ENCODE measurements around the gene USP9X.

The USP9X gene

GRCh38 chrX:41087201-41087600 lies 2.0 kb downstream of the USP9X start:
- Histone ChIP-seq H3K4me2 (ENCODE audit: low read depth, low read length, poor library complexity, severe bottlenecking) (peak overlapping the region; percentile 69), H3K36me3 (ENCODE audit: low read length) (0 out of 2 replicates have a peak, but pooled peaks cover 2% of the 10 kb centered on the region), H3F3A (ENCODE audit: insufficient read depth) (peaks cover 4% of the 10 kb centered on the region; the same call in 1 of the 2 replicates), H3K27me3 (ENCODE audit: low read length) (no peaks in the 10 kb centered on the region), H3K27ac (ENCODE audit: low read depth, low read length) (peak overlapping the region; percentile 95; the same call in 1 of the 2 replicates), H2AFZ (ENCODE audit: low read depth, low read length, severe bottlenecking) (no peak overlapping the region), H3K4me3 (ENCODE audit: insufficient read depth, low read length, poor library complexity, severe bottlenecking) (peak overlapping the region; percentile 94), H3K9me2 (replicated peaks; ENCODE audit: insufficient read depth, low read length) (no peaks in the 10 kb centered on the region), H3K9me3 (ENCODE audit: insufficient read depth, low read length) (no peaks in the 10 kb centered on the region), H3K79me2 (ENCODE audit: insufficient read depth, low read length) (peaks cover 69% of the 10 kb centered on the region), H3K9ac (ENCODE audit: low read length) (peak overlapping the region; percentile 97), H4K20me1 (ENCODE audit: low read depth, low read length) (0 out of 2 replicates have a peak, but pooled peaks cover 8% of the 10 kb centered on the region)
- TF ChIP-seq EZH2phosphoT487 (conservative IDR thresholded peaks at IDR 0.05; ENCODE audit: low read length) = no peak
- no peak for TF ChIP-seq CTCF (IDR thresholded peaks at IDR 0.05; ENCODE audit: insufficient read depth, low read length, poor library complexity, severe bottlenecking)

GRCh38 chrX:41090568-41091238 lies 5.5 kb downstream of the USP9X start:
- no peak for TF ChIP-seq EZH2phosphoT487 (conservative IDR thresholded peaks at IDR 0.05; ENCODE audit: low read length)
- Histone ChIP-seq H3K36me3 (ENCODE audit: low read length) (0 out of 2 replicates have a peak, but pooled peaks cover 2% of the 10 kb centered on the region), H3K79me2 (ENCODE audit: insufficient read depth, low read length) (peaks cover 100% of the 10 kb centered on the region), H3K9me2 (replicated peaks; ENCODE audit: insufficient read depth, low read length) (no peaks in the 10 kb centered on the region), H4K20me1 (ENCODE audit: low read depth, low read length) (0 out of 2 replicates have a peak, but pooled peaks cover 14% of the 10 kb centered on the region), H3K4me2 (ENCODE audit: low read depth, low read length, poor library complexity, severe bottlenecking) (peak overlapping the region; percentile 69), H3K9me3 (ENCODE audit: insufficient read depth, low read length) (no peaks in the 10 kb centered on the region), H3K9ac (ENCODE audit: low read length) (peak overlapping the region; percentile 17; the same call in 1 of the 2 replicates), H3K4me3 (ENCODE audit: insufficient read depth, low read length, poor library complexity, severe bottlenecking) (no peak overlapping the region), H3K27ac (ENCODE audit: low read depth, low read length) (no peak overlapping the region), H3F3A (ENCODE audit: insufficient read depth) (no peaks in the 10 kb centered on the region), H3K27me3 (ENCODE audit: low read length) (no peaks in the 10 kb centered on the region), H2AFZ (ENCODE audit: low read depth, low read length, severe bottlenecking) (no peak overlapping the region)

- no peak for TF ChIP-seq CTCF (IDR thresholded peaks at IDR 0.05; ENCODE audit: insufficient read depth, low read length, poor library complexity, severe bottlenecking)
- TF ChIP-seq EZH2phosphoT487 (conservative IDR thresholded peaks at IDR 0.05; ENCODE audit: low read length) = no peak
- Histone ChIP-seq H3K36me3 (ENCODE audit: low read length) (0 out of 2 replicates have a peak, but pooled peaks cover 2% of the 10 kb centered on the region), H3K27ac (ENCODE audit: low read depth, low read length) (no peak overlapping the region), H3K4me3 (ENCODE audit: insufficient read depth, low read length, poor library complexity, severe bottlenecking) (no peak overlapping the region), H3K9me3 (ENCODE audit: insufficient read depth, low read length) (no peaks in the 10 kb centered on the region), H3K27me3 (ENCODE audit: low read length) (no peaks in the 10 kb centered on the region), H3K4me2 (ENCODE audit: low read depth, low read length, poor library complexity, severe bottlenecking) (no peak overlapping the region), H2AFZ (ENCODE audit: low read depth, low read length, severe bottlenecking) (no peak overlapping the region), H3K79me2 (ENCODE audit: insufficient read depth, low read length) (peaks cover 100% of the 10 kb centered on the region), H4K20me1 (ENCODE audit: low read depth, low read length) (0 out of 2 replicates have a peak, but pooled peaks cover 14% of the 10 kb centered on the region), H3K9me2 (replicated peaks; ENCODE audit: insufficient read depth, low read length) (no peaks in the 10 kb centered on the region), H3K9ac (ENCODE audit: low read length) (no peak overlapping the region), H3F3A (ENCODE audit: insufficient read depth) (no peaks in the 10 kb centered on the region)
These were observed 7.5 kb downstream of the USP9X start for GRCh38 chrX:41092776-41093175.

- H3K27me3 ChIP-seq (ENCODE audit: low read length) = no peaks in the 10 kb centered on the region
- H2AFZ ChIP-seq (ENCODE audit: low read depth, low read length, severe bottlenecking) = no peak overlapping the region
- no peaks in the 10 kb centered on the region for H3F3A ChIP-seq (ENCODE audit: insufficient read depth)
- no peaks in the 10 kb centered on the region for H3K9me3 ChIP-seq (ENCODE audit: insufficient read depth, low read length)
- no peak overlapping the region for H3K27ac ChIP-seq (ENCODE audit: low read depth, low read length)
- H3K9me2 ChIP-seq (replicated peaks; ENCODE audit: insufficient read depth, low read length) = no peaks in the 10 kb centered on the region
- H4K20me1 ChIP-seq (ENCODE audit: low read depth, low read length) = 0 out of 2 replicates have a peak, but pooled peaks cover 14% of the 10 kb centered on the region
- no peak overlapping the region for H3K9ac ChIP-seq (ENCODE audit: low read length)
- H3K79me2 ChIP-seq (ENCODE audit: insufficient read depth, low read length) = peaks cover 100% of the 10 kb centered on the region
- TF ChIP-seq EZH2phosphoT487 (conservative IDR thresholded peaks at IDR 0.05; ENCODE audit: low read length) (no peak), CTCF (IDR thresholded peaks at IDR 0.05; ENCODE audit: insufficient read depth, low read length, poor library complexity, severe bottlenecking) (no peak)
- 0 out of 2 replicates have a peak, but pooled peaks cover 1% of the 10 kb centered on the region for H3K36me3 ChIP-seq (ENCODE audit: low read length)
- H3K4me2 ChIP-seq (ENCODE audit: low read depth, low read length, poor library complexity, severe bottlenecking) = no peak overlapping the region
- no peak overlapping the region for H3K4me3 ChIP-seq (ENCODE audit: insufficient read depth, low read length, poor library complexity, severe bottlenecking)
These were observed 9.9 kb downstream of the USP9X start for GRCh38 chrX:41095174-41095573.
